HepG2 (cell line): Measurements from ENCODE around the gene GDF7. TPM values are rescaled to one million over a fixed set of nuclear protein-coding genes. Genes with fewer than 3 reads are reported as not detected.

Experiments
- ATAC-seq: fragments of 200-7000 bp; cut with Tn5 transposase; 3 replicates; pipeline ENCODE4 v1.9.1; 2020; ENCODE audit warnings: mild to moderate bottlenecking, moderate library complexity
- BruUV-seq: library from RNA; stranded (reverse); fragments of 400-500 nt; replicated peaks from 2 replicates; lab custom pipeline; 2021; lab: Mats Ljungman, UMichigan
- CTCF ChIA-PET: fragments of 300-600 bp; formaldehyde crosslinking; extraction: SDS; loops from one replicate; lab custom pipeline; 2021; ENCODE audit warnings: low total read pairs, inconsistent platforms, low intra/inter-chr PET ratio; lab: Yijun Ruan, JAX
- POLR2A ChIA-PET: fragments of 350-600 bp; sonication (Branson Sonifier 250); formaldehyde crosslinking; loops from one replicate; lab custom pipeline; 2020; ENCODE audit warnings: antibody characterized with exemption, inconsistent platforms; lab: Yijun Ruan, JAX
- DNase-seq: peaks from one replicate; pipeline ENCODE4 v3.0.0-alpha.2; 2015; ENCODE audit warnings: low spot score
- FAIRE-seq: peaks from 3 replicates; lab custom pipeline; 2011; peaks lifted over from hg19 to GRCh38; lab: Jason Lieb, UNC
- H2AFZ ChIP-seq: one replicate; pipeline ENCODE4 v1.6.1; 2011; ENCODE audit warnings: low read length, inconsistent platforms
- H3K27ac ChIP-seq: fragments of 300-600 bp; 3 replicates; pipeline ENCODE4 v1.8.0; 2011; ENCODE audit warnings: mixed run types, mild to moderate bottlenecking, mixed read lengths, low read length, inconsistent platforms; ENCODE audit not compliant: insufficient read depth; ENCODE audit errors: extremely low read length
- H3K27me3 ChIP-seq, 2 experiments: fragments of 200-600 bp in 1 of 2; 2 replicates in 1 of 2; 3 replicates in 1 of 2; pipeline versions ENCODE4 v1.6.0 to v1.8.0; 2011; ENCODE audit warnings: low read length in 2 of 2, mild to moderate bottlenecking in 2 of 2, moderate library complexity in 2 of 2, inconsistent platforms in 1 of 2; ENCODE audit not compliant: insufficient read depth in 2 of 2, control insufficient read depth in 1 of 2
- H3K36me3 ChIP-seq, 2 experiments: fragments of 200-600 bp in 1 of 2; replicated peaks in 1 of 2; 2 replicates in 1 of 2; 3 replicates in 1 of 2; pipeline versions ENCODE4 v1.5.1 to v1.8.0; 2011; ENCODE audit warnings: low read length in 2 of 2, inconsistent platforms in 1 of 2; ENCODE audit not compliant: insufficient read depth in 2 of 2, control insufficient read depth in 1 of 2
- H3K4me1 ChIP-seq: 2 replicates; pipeline ENCODE4 v1.5.1; 2012; ENCODE audit warnings: low read length, inconsistent platforms; ENCODE audit not compliant: insufficient read depth
- H3K4me2 ChIP-seq: 2 replicates; pipeline ENCODE4 v1.6.0; 2011; ENCODE audit warnings: low read depth, low read length, inconsistent platforms
- H3K4me3 ChIP-seq, 3 experiments: fragments of 200-600 bp in 1 of 3; sonication (generic), shearing (Covaris generic) in 1 of 3; replicated peaks in 1 of 3; 2 replicates each; pipeline ENCODE4 v1.5.1; 2011 to 2016; ENCODE audit warnings: low read length in 3 of 3, inconsistent platforms in 2 of 3, low read depth in 2 of 3, mild to moderate bottlenecking in 2 of 3, control low read depth in 1 of 3, mixed read lengths in 1 of 3; ENCODE audit not compliant: insufficient read depth in 1 of 3
- H3K79me2 ChIP-seq: one replicate; pipeline ENCODE4 v1.6.1; 2011; ENCODE audit warnings: low read length, inconsistent platforms; ENCODE audit not compliant: insufficient read depth
- H3K9ac ChIP-seq: 2 replicates; pipeline ENCODE4 v1.6.0; 2011; ENCODE audit warnings: mild to moderate bottlenecking, low read depth, low read length, inconsistent platforms; ENCODE audit not compliant: insufficient read depth
- H3K9me3 ChIP-seq: 2 replicates; pipeline ENCODE4 v1.5.1; 2012; ENCODE audit warnings: mild to moderate bottlenecking, low read length
- H4K20me1 ChIP-seq: 2 replicates; pipeline ENCODE4 v1.6.0; 2011; ENCODE audit warnings: inconsistent platforms, mild to moderate bottlenecking, low read length, moderate library complexity; ENCODE audit not compliant: insufficient read depth
- HNF4G ChIP-seq, 2 experiments: sonication (generic) in 1 of 2; formaldehyde crosslinking in 1 of 2; IDR thresholded peaks; 2 replicates each; pipeline versions ENCODE4 v1.4.0 to v1.6.1; 2011 to 2020; ENCODE audit warnings: borderline replicate concordance in 2 of 2, low read depth in 2 of 2, mild to moderate bottlenecking in 2 of 2, low read length in 1 of 2, missing genetic modification reagents in 1 of 2, moderate library complexity in 1 of 2
- NFYB ChIP-seq: sonication (generic); formaldehyde crosslinking; IDR thresholded peaks from 2 replicates; pipeline ENCODE4 v1.4.0; 2020; ENCODE audit warnings: missing genetic modification reagents
- SRSF4 ChIP-seq: fragments of 200-400 bp; formaldehyde crosslinking; IDR thresholded peaks from one replicate; pipeline ENCODE4 v1.6.1; 2018; ENCODE audit warnings: mild to moderate bottlenecking, low read depth, low read length, moderate library complexity; ENCODE audit not compliant: poor library complexity, severe bottlenecking
- XRCC5 ChIP-seq: fragments of 200-400 bp; formaldehyde crosslinking; optimal IDR thresholded peaks from 2 replicates; pipeline ENCODE3; 2017; ENCODE audit warnings: mild to moderate bottlenecking, low read length
- ZBTB20 ChIP-seq: sonication (generic); formaldehyde crosslinking; IDR thresholded peaks from 2 replicates; pipeline ENCODE4 v1.8.1; 2023; ENCODE audit warnings: missing genetic modification reagents, low read depth, mild to moderate bottlenecking, borderline replicate concordance
- ZBTB26 ChIP-seq: IDR thresholded peaks from 2 replicates; pipeline ENCODE4 v1.6.1; 2016; ENCODE audit warnings: missing compliant biosample characterization, missing genetic modification reagents, borderline replicate concordance
- ZMYM2 ChIP-seq: sonication (generic); formaldehyde crosslinking; IDR thresholded peaks from 2 replicates; pipeline ENCODE4 v1.8.0; 2022; ENCODE audit warnings: mild to moderate bottlenecking, missing genetic modification reagents
- ZNF563 ChIP-seq: sonication (generic); formaldehyde crosslinking; IDR thresholded peaks from 2 replicates; pipeline ENCODE4 v1.8.0; 2022; ENCODE audit warnings: mild to moderate bottlenecking, moderate library complexity, missing genetic modification reagents
- ZNF572 ChIP-seq: sonication (generic); formaldehyde crosslinking; IDR thresholded peaks from 2 replicates; pipeline ENCODE4 v1.5.1; 2020; ENCODE audit warnings: mild to moderate bottlenecking, missing genetic modification reagents
- ZNF652 ChIP-seq: IDR thresholded peaks from 2 replicates; pipeline ENCODE4 v1.6.1; 2016; ENCODE audit warnings: low read depth, borderline replicate concordance
- ZNF687 ChIP-seq: sonication (generic); formaldehyde crosslinking; IDR thresholded peaks from 2 replicates; pipeline ENCODE4 v1.5.1; 2020; ENCODE audit warnings: mild to moderate bottlenecking, missing genetic modification reagents, moderate library complexity
- WGBS: methylation state at CpG from one replicate; pipeline ENCODE4 v1.1.6; 2017; ENCODE audit warnings: low lambda C conversion rate; 5-methylcytosine and 5-hydroxymethylcytosine counted together
- in situ Hi-C: cut with HindIII; loops from 2 replicates; pipeline ENCODE4 v1.10.0; 2017; ENCODE audit warnings: low pct_unique_long_range_greater_than_20kb; ENCODE audit not compliant: extremely low pct_ligation_motif_present
- intact Hi-C: fragments of 100-400 bp; cut with micrococcal nuclease; formaldehyde crosslinking; loops from one replicate; pipeline ENCODE4 v1.10.0; 2022; ENCODE audit not compliant: unreplicated experiment
- polyA plus RNA-seq, 8 experiments: library from polyadenylated mRNA; depleted of rRNA in 3 of 8; stranded (reverse) in 7 of 8; unstranded in 1 of 8; fragments of >200 nt; fragmentation: Illumina TruSeq in 4 of 8; extraction: Trizol in 4 of 8; gene quantifications; 2 replicates each; pipeline versions ENCODE4 v1.2.1 to v1.2.3, GENCODE V29; 2011 to 2016; ENCODE audit warnings: low read depth in 4 of 8, missing spikeins in 1 of 8, mixed read lengths in 1 of 8; ENCODE audit not compliant: insufficient read depth in 1 of 8
- total RNA-seq, 5 experiments: library from RNA; depleted of rRNA; stranded (reverse); fragments of >200 nt; fragmentation: Illumina TruSeq; extraction: Trizol; gene quantifications; 2 replicates each; pipeline ENCODE4 v1.2.3, GENCODE V29; 2016; ENCODE audit warnings: low read depth in 1 of 5

GDF7 gene
- total and polyA plus RNA-seq, 2 of the 13 experiments (the other 11 are each of a cell fraction or from before 2014, with no cell fraction given): 1.6 to 15.0 TPM

GRCh38 chr2:20630967-20631366 is 36.0 kb upstream of the GDF7 start:
- H3K27ac ChIP-seq: no peak overlapping the region
- no peak overlapping the region for H3K4me3 ChIP-seq
- no peak overlapping the region for H3K4me2 ChIP-seq
- ATAC-seq (no peak), FAIRE-seq (no peak), DNase-seq (no peak)
- ChIA-PET CTCF (no interaction called here), POLR2A (interaction anchor here (1.3 to 3.2 kb wide), 5 partner anchors 13 to 184 kb away, joined by 3 to 18 read pairs (median 4); partner anchors contain the start of gene RHOB)
- TF ChIP-seq ZNF652 (CRISPR knock-in tag): no peak
- peak; percentile 67; the same call in 1 of the 2 replicates for TF ChIP-seq ZNF563 (CRISPR knock-in tag)
- no peak overlapping the region for H3K9ac ChIP-seq
- BruUV-seq: no TSS peak
- H3K36me3 ChIP-seq: 0 out of 5 replicates have a peak, but pooled peaks cover 0 to 1% of the 10 kb centered on the region in 2 experiments
- no peaks in the 10 kb centered on the region for H4K20me1 ChIP-seq
- H3K9me3 ChIP-seq: no peaks in the 10 kb centered on the region
- H3K4me1 ChIP-seq: peaks cover 52% of the 10 kb centered on the region
- intact Hi-C loops (no loop called here), in situ Hi-C loops (no loop called here)
- WGBS: 98% methylated on average over 4 of the region's 4 CpGs
- no peaks in the 10 kb centered on the region for H3K27me3 ChIP-seq
- no peak overlapping the region for H2AFZ ChIP-seq
- no peaks in the 10 kb centered on the region for H3K79me2 ChIP-seq

- in situ Hi-C loops: no loop called here
- no TSS peak for BruUV-seq
- intact Hi-C loops: no loop called here
- no peak overlapping the region for H2AFZ ChIP-seq
- no peaks in the 10 kb centered on the region for H3K79me2 ChIP-seq
- peaks cover 57% of the 10 kb centered on the region for H3K4me1 ChIP-seq
- no peak overlapping the region for H3K4me2 ChIP-seq
- no peak for ATAC-seq
- H3K9ac ChIP-seq: no peak overlapping the region
- no peaks in the 10 kb centered on the region for H3K27me3 ChIP-seq
- no peak overlapping the region for H3K4me3 ChIP-seq
- H4K20me1 ChIP-seq: no peaks in the 10 kb centered on the region
- FAIRE-seq: no peak
- ChIA-PET CTCF (no interaction called here), POLR2A (interaction anchor here (0.7 to 3.2 kb wide), 8 partner anchors 14 to 193 kb away, joined by 3 to 18 read pairs (median 4); partner anchors contain the start of gene RHOB)
- H3K9me3 ChIP-seq: no peaks in the 10 kb centered on the region
- H3K27ac ChIP-seq: no peak overlapping the region
- 80% methylated on average over 6 of the region's 6 CpGs for WGBS
- no peak for DNase-seq
- 0 out of 5 replicates have a peak, but pooled peaks cover 0 to 1% of the 10 kb centered on the region in 2 experiments for H3K36me3 ChIP-seq
- TF ChIP-seq ZNF687 (CRISPR knock-in tag): peak; percentile 70
- TF ChIP-seq ZBTB20 (CRISPR knock-in tag): no peak
- TF ChIP-seq XRCC5: no peak
- no peak for TF ChIP-seq ZMYM2 (CRISPR knock-in tag)
- TF ChIP-seq HNF4G (IDR thresholded peaks at IDR 0.05; ENCODE audit: borderline replicate concordance, low read depth, low read length): peak; percentile 23; the same call in 1 of the 2 replicates
- no peak for TF ChIP-seq HNF4G (CRISPR knock-in tag; IDR thresholded peaks at IDR 0.05; ENCODE audit: borderline replicate concordance, low read depth)
- peak; percentile 51 for TF ChIP-seq NFYB (CRISPR knock-in tag)
- no peak for TF ChIP-seq SRSF4
- 0 out of 2 replicates have a peak, but pooled peaks have one; percentile 29 for TF ChIP-seq ZNF572 (CRISPR knock-in tag)
- peak; percentile 19; the same call in 1 of the 2 replicates for TF ChIP-seq ZBTB26 (CRISPR knock-in tag)
Measured at GRCh38 chr2:20631617-20632307, 35.2 kb upstream of the GDF7 start.
